Ovary (tissue), 3 donors: Measurements from ENCODE around the gene PPP5C.

ENCODE experiments used
- CTCF ChIP-seq, 3 donors: fragments of 450-650 bp in 2 of 3; fragments of 200-600 bp in 1 of 3; IDR thresholded peaks; one replicate each; pipeline versions ENCODE4 v1.5.1 to v1.8.0; 2016 to 2022; ENCODE audit warnings: antibody characterized with exemption in 3 of 3, mild to moderate bottlenecking in 1 of 3
- EP300 ChIP-seq: sonication (generic); formaldehyde crosslinking; IDR thresholded peaks from one replicate; pipeline ENCODE4 v1.6.1; 2017; ENCODE audit warnings: antibody characterized with exemption
- donor health status: DM: no; HTN: no; CAD: no.

GRCh38 chr19:46361915-46362314, 15.0 kb downstream of the PPP5C start:
- TF ChIP-seq CTCF (IDR thresholded peaks at IDR 0.05) (no peak), EP300 (no peak)
